Measurements from ENCODE around the gene CAPN11.
A peak's percentile ranks its signal among the peaks of the same experiment; 100 is the strongest.
"Not testable (repeated sequence)": the region's sequence is repeated elsewhere in the genome, so short reads cannot be mapped to it uniquely, and the experiment has no call there.

CAPN11 gene

GRCh38 chr6:44157152-44157521 lies 1.5 kb upstream of the CAPN11 start:
- DNase-seq: no peak

GRCh38 chr6:44161997-44162338 lies 3.3 kb downstream of the CAPN11 start:
- no peak for DNase-seq

- no peak for DNase-seq
These were observed 4.4 kb downstream of the CAPN11 start for GRCh38 chr6:44162876-44163625.

- no peak for DNase-seq
These were observed 7.5 kb downstream of the CAPN11 start for GRCh38 chr6:44166116-44166515.

GRCh38 chr6:44166591-44167184 lies 8.1 kb downstream of the CAPN11 start:
- no peak for DNase-seq

- DNase-seq: no peak
These were observed 8.9 kb downstream of the CAPN11 start for GRCh38 chr6:44167567-44167966.

GRCh38 chr6:44169154-44169553 lies 10.5 kb downstream of the CAPN11 start:
- DNase-seq: no peak

- DNase-seq: no peak
These were observed 11.4 kb downstream of the CAPN11 start for GRCh38 chr6:44169886-44170570.

- DNase-seq: no peak
These were observed 13.4 kb downstream of the CAPN11 start for GRCh38 chr6:44171899-44172546.

GRCh38 chr6:44172731-44173500 lies 14.3 kb downstream of the CAPN11 start:
- DNase-seq: peak; percentile 48 to 62 (median 61)

- DNase-seq: no peak
These were observed 17.6 kb downstream of the CAPN11 start for GRCh38 chr6:44176130-44176761.

GRCh38 chr6:44176762-44177509 lies 18.3 kb downstream of the CAPN11 start:
- no peak for DNase-seq

GRCh38 chr6:44177691-44178423 lies 19.2 kb downstream of the CAPN11 start:
- DNase-seq: no peak

- DNase-seq: no peak
These were observed 19.9 kb downstream of the CAPN11 start for GRCh38 chr6:44178424-44179071.

GRCh38 chr6:44179072-44179536 lies 20.5 kb downstream of the CAPN11 start:
- DNase-seq: no peak

GRCh38 chr6:44179648-44180047 lies 21.0 kb downstream of the CAPN11 start:
- no peak for DNase-seq

GRCh38 chr6:44180406-44180805 lies 21.8 kb downstream of the CAPN11 start:
- DNase-seq: no peak

GRCh38 chr6:44180886-44181285 lies 22.3 kb downstream of the CAPN11 start:
- no peak for DNase-seq

- not testable (repeated sequence) for DNase-seq
These were observed 23.2 kb downstream of the CAPN11 start for GRCh38 chr6:44181784-44182183.

- DNase-seq: no peak
These were observed 24.3 kb downstream of the CAPN11 start for GRCh38 chr6:44182911-44183390.
